ENCODE results near the gene TMEM208.

Gene TMEM208

DNA sequence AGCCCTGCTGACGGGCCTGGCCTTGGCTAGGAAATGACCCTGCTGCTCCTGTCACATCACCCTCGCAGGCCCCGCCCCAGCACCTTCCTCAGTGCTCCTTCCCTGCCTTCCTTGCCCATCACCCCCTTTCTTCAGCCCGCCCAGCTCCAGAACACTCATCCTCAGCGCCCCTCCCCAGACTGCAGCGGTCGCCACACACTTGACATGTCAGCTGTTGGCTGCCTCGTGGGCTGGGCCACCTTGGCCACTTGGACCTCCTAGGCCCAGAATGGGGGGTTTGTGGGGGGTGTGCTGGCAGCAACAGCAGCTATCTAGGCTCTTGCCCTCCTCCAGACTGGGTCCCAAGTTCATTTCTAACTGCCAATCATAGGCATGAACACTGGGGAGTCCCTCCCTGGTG is 17.4 kb upstream of the TMEM208 start:
- DNase-seq (ENCODE audit: low read depth in 2 of 2): no peak

DNA sequence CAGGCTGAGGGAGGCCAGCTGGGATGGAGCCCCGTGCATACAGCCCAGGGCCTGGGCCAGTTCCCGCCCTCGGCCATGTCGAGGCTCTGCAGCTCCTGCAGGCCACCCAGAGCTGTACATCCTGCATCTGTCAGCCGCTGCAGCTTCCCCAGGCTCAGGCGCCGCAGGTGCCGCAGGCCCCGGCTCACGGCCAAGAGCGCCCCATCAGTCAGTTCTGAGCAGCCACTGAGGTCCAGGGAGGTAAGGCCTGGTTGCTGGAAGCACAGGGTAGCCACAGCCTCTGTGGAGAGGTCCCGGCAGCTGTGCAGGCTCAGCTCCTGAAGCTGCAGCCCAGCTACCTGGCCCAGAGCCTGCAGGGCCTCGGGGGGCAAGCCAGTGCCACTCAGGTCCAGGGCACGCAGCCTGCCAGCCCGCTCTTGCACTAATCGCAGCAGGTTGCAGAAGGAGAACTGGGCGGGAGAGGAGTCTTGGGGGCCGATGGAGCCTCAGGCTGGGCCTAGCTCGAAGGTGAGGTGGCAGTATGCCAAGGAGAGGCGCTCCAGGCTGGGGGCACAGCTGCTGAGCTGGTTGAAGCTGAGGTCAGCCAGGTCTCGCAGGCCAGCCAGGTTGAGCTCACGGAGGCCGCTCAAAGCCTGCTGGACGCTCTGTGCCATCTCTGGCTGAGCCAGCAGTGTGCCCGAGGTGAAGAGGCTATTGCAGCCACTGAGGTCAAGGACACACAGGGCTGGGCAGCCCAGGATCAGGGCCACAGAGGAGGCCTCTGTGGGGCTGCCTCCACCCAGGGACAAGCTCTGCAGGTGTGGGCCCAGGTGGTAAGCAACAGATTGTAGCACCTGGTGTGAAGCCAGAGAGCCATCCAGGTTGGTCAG is 16.6 kb upstream of the TMEM208 start:
- DNase-seq (ENCODE audit: low read depth in 2 of 2): no peak

GRCh38 chr16:67211674-67212073 is 15.3 kb upstream of the TMEM208 start:
- no peak for DNase-seq (ENCODE audit: low read depth in 2 of 2)

GRCh38 chr16:67212766-67213165 is 14.2 kb upstream of the TMEM208 start:
- DNase-seq (ENCODE audit: low read depth in 2 of 2): no peak

DNA sequence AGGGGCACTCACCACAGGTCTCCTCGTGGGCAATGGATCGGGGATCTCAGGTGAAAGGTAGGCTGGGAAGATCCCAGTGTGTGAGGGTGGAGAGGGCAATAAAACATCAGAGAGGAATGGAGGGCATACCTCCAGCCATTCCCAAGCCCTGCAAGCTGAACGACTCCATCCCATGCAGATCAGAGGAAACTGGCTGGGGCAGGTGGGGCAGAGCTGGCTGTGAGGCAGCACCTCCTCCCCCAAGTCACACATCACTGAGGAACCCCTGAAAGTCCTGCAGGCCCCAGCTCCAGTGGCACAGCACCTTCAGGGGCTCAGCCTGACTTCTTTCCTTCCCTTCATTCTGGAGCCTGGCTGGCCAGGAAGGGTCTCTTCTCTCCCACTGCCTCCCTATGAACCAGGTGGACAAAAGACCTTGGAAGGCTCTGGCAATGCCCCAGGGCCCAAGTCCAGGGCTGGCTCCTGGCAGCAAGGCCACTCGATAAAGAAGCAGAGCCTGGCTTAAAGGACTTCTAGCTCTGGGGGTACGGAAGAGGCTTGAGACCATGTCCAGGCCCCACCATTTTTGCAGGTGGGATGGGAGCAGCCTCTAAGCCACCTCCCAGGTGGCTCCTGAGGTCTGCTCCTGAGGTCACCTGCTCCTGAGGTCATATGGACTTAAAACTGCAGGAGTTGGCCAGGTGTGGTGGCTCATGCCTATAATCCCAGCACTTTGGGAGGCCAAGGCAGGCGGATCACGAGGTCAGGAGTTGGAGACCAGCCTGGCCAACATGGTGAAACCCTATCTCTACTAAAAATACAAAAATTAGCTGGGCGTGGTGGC is 13.5 kb upstream of the TMEM208 start:
- DNase-seq (ENCODE audit: low read depth in 2 of 2): no peak

DNA sequence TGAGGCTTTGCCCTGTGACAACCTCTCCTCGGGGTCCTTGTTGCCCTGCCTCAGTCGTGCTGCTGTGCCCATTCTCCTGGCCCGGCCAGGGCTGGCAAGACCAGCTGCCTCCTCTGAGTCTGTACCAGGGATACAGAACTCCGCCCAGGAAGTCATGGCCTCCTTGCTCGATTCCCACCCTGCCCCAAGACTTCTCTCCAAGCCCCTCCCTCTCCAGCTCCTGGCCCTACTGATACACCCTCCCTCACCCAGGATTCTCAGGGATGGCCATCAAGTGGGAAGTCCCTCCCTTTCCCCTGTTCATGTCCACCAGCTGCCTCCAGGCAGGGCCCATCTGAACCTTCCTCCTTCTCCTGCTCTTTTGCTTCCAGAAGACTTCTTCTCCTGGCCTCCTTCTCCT is 11.2 kb upstream of the TMEM208 start:
- no peak for DNase-seq (ENCODE audit: low read depth in 2 of 2)

GRCh38 chr16:67216612-67217490 is 10.1 kb upstream of the TMEM208 start:
- no peak for DNase-seq (ENCODE audit: low read depth in 2 of 2)

DNA sequence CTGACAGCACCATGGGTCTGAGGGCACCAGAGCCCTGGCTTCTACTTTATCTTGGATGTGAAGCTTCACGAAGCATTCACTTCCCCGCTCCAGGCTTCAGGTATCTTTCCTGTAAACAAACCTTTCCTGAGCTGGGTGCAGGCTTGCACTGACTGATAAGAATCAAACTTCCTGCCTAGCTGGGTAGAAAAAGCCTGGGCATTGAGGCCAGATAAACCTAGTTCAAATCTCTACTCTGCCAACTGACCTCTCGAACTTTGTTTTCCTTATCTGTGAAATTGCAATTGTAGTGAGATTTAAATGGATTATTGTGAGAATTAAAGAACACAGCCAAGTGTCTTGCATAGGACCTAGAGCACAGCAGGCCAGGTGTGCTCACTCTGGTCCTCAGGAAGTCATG is 2.9 kb upstream of the TMEM208 start:
- DNase-seq (ENCODE audit: low read depth in 2 of 2): no peak

GRCh38 chr16:67226295-67226803 is 581 bp upstream of the TMEM208 start:
- no peak for DNase-seq (ENCODE audit: low read depth in 2 of 2)

GRCh38 chr16:67227567-67227921 is 614 bp downstream of the TMEM208 start:
- DNase-seq (ENCODE audit: low read depth in 2 of 2): no peak

DNA sequence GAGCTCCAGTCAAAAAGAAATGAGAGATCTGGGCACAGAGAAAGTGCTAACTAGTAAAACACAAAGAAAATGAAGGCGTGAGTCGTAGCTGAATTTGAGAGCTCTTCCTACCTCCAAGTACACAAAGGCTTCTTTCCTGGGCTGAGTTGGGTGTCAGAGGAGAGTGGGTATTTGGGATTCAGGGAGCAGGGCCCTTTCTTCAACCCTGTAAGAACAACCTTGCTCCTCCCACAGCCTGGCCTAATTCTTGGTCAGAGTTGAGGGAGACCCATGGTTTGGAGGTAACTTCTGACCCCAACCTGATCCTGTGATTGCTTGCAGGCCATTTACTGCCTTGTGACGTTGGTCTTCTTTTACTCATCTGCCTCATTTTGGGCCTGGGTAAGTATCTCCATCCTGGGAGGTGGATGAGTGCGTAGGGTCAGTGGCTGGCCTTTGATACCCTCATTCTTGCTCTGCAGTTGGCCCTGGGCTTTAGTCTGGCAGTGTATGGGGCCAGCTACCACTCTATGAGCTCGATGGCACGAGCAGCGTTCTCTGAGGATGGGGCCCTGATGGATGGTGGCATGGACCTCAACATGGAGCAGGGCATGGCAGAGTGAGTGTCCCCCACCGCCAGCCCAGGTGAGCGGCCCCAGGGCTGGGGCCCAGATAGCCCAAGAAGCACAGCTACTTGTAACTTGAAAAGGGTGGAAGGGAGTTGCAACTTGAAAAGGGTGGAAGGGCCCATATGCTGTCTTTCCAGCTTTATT is 1.3 kb downstream of the TMEM208 start:
- DNase-seq (ENCODE audit: low read depth in 2 of 2): no peak

DNA sequence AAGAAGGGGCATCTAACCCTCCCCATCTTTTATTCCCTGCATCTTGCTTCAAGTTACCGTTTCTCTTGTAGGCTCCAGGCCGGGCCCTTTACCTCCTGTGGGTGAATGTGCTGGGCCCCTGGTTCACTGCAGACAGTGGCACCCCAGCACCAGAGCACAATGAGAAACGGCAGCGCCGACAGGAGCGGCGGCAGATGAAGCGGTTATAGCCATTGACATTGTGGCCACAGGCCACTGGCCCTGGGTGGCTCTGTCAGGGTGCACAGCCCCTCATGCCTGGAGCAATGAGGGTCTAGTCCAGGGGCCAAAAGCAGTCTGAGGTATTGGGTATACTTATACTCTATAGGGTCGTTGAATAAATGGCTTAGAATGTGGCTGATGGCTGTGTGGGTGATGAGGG is 2.0 kb downstream of the TMEM208 start:
- DNase-seq (ENCODE audit: low read depth in 2 of 2): no peak

DNA sequence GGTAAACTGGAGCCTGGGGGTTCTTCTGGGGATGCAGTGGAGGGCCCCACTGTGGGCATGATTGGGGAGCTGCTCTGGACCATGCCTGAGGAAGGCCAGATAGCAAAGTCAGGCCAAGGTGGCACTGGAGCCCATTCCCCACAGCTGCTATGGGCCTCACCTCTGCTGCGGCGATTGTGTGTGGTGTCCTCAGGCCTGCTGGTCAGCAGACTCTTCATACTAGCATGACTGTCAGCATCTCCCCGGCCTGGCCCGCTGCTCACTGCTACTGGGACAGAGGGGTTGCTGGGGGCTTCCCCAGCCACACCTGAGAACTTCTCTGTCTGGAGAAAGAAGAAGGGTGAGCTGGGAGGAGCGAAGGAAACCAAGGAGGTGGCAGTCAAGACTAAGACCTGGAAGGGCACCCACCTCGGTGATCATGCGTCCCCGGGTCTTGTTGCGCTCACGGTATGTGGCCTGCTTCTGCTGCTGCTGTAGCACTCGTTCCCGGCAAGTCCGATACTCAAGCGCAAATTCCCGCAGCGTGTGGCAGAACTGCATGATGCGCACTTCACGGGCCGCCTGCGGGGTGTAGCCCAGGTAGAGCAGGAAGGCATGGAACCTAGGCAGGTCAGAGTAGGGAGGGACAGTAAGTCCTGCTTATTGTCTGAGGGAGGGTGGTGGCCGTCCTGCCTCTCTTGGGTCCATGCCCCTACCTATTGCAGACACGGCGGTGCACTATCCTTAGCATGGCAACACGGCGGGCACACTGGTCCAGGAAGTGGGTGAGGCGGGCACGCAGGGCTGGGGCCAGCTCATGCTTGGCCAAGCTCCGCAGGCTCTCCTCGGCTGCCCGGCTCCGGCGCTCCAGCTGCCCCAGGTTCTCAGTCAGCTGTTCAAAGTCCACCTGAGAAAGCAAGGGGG is 3.2 kb downstream of the TMEM208 start:
- DNase-seq (ENCODE audit: low read depth in 2 of 2): no peak

DNA sequence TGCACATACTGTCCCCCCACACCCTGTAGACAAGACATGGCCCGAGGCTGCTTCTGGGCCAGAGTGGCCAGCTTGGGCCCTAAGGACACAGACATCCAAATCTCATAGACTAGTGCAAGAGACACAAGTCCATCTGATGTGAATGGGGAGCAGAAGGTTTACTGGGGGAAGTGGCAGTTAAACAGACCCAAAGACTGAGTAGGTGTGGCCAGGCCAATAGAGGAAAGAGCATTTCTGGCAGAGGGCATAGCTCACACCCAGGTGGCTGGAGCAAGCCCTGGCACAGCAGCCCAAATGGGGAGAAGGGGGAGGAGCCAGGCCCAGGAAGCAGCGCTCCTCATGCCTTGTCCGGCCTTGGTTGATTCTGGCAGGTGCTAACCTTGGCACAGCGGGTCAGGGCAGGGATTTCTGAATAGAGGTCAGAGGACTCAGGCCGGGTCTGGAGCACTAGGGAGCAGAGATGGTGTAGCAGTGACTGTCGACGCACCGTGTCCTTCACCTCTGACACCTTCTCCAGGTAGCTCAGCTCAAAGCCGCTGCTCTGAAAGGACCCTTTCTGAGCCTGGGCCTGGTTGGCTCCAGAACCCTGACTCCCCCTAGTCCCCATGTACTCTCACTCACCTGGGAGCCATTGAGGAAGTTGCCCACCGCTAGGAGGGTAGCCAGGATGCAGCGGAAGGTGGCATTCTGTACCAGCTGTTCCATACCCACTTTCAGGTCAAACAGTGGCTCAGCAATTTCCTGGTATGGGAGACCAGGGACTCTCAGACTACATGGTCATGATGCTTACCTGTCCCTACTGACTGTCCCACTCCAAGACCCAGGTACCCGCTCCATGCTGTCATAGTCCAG is 4.1 kb downstream of the TMEM208 start:
- no peak for DNase-seq (ENCODE audit: low read depth in 2 of 2)

DNA sequence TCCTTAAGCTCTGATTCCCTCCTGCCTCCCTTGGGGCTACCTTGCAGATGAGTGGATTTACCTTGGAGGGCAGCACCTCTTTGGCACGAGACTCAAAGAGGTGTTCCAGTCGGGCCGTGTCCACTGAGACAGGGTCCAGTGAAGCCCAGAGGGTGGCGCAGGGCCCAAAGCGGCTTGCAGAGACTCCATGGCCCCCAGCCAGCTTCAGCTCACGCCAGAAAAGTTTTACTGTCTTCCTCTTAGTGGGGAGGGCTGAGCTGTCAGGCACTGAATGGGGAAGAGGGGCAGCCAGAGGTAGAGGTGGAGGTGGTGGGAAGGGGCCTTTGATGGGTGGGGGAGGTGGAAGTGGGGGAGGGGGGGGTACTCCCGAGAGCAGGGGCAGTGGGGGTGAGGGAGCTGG is 6.7 kb downstream of the TMEM208 start:
- no peak for DNase-seq (ENCODE audit: low read depth in 2 of 2)

GRCh38 chr16:67234180-67234597 is 7.3 kb downstream of the TMEM208 start:
- DNase-seq (ENCODE audit: low read depth in 2 of 2): no peak

GRCh38 chr16:67235816-67236562 is 9.1 kb downstream of the TMEM208 start:
- DNase-seq (ENCODE audit: low read depth in 2 of 2): no peak
